HG02885 (cell line): ENCODE measurements around the gene OR14A16.

ENCODE experiments used
- ATAC-seq: cut with Tn5 transposase; IDR thresholded peaks from one replicate; pipeline ENCODE4 v1.9.1; 2021; ENCODE audit warnings: mild to moderate bottlenecking; ENCODE audit not compliant: unreplicated experiment, poor library complexity

The OR14A16 gene

GRCh38 chr1:247824023-247824422, at the start of gene OR14A16:
OR14A16 (minus strand) TSS chr1:247824119; CDS start chr1:247815729, 8,390 bp downstream.
- ATAC-seq: no peak

- ATAC-seq: no peak
Measured at GRCh38 chr1:247865416-247865815, 41.5 kb upstream of the OR14A16 start.

- ATAC-seq: no peak
Measured at GRCh38 chr1:247864644-247865043, 40.7 kb upstream of the OR14A16 start.

- no peak for ATAC-seq
Measured at GRCh38 chr1:247862756-247863155, 38.8 kb upstream of the OR14A16 start.

- ATAC-seq: no peak
Measured at GRCh38 chr1:247857985-247858619, 34.2 kb upstream of the OR14A16 start.

- peak; percentile 76 for ATAC-seq
Measured at GRCh38 chr1:247857069-247857984, 33.4 kb upstream of the OR14A16 start, which contains the start of gene TRIM58. TRIM58 (plus strand) TSS chr1:247857187; CDS start chr1:247857247, 60 bp downstream.

GRCh38 chr1:247855911-247856310, 32.0 kb upstream of the OR14A16 start:
- no peak for ATAC-seq

- no peak for ATAC-seq
Measured at GRCh38 chr1:247854899-247855545, 31.1 kb upstream of the OR14A16 start.

GRCh38 chr1:247849616-247850015, 25.7 kb upstream of the OR14A16 start:
- ATAC-seq: no peak

GRCh38 chr1:247848346-247848745, 24.4 kb upstream of the OR14A16 start:
- ATAC-seq: no peak

GRCh38 chr1:247845693-247846017, 21.7 kb upstream of the OR14A16 start:
- ATAC-seq: no peak

- ATAC-seq: no peak
Measured at GRCh38 chr1:247845011-247845692, 21.2 kb upstream of the OR14A16 start.

- no peak for ATAC-seq
Measured at GRCh38 chr1:247843411-247843810, 19.5 kb upstream of the OR14A16 start.

- ATAC-seq: no peak
Measured at GRCh38 chr1:247841796-247842195, 17.9 kb upstream of the OR14A16 start, which contains the start of gene OR11L1. OR11L1 (minus strand) TSS chr1:247841896; CDS start chr1:247841896, 0 bp downstream.

- ATAC-seq: no peak
Measured at GRCh38 chr1:247840818-247841217, 16.9 kb upstream of the OR14A16 start.

- ATAC-seq: no peak
Measured at GRCh38 chr1:247833601-247834000, 9.7 kb upstream of the OR14A16 start.

GRCh38 chr1:247829656-247830055, 5.7 kb upstream of the OR14A16 start:
- no peak for ATAC-seq

- no peak for ATAC-seq
Measured at GRCh38 chr1:247825362-247825761, 1.4 kb upstream of the OR14A16 start.

- ATAC-seq: no peak
Measured at GRCh38 chr1:247822060-247822459, 1.9 kb downstream of the OR14A16 start.

GRCh38 chr1:247812637-247813036, 11.3 kb downstream of the OR14A16 start:
- no peak for ATAC-seq
